Panc1 (cell line): ENCODE data around the gene MACF1. TPM values are rescaled to one million over a fixed set of nuclear protein-coding genes. Genes with fewer than 3 reads are reported as not detected.

Experiments
- ATAC-seq: fragments of 200-7000 bp; cut with Tn5 transposase; 2 replicates; pipeline ENCODE4 v1.9.1; 2020; ENCODE audit warnings: mild to moderate bottlenecking, moderate library complexity
- BruUV-seq: library from RNA; stranded (reverse); fragments of 400-500 nt; replicated peaks from 2 replicates; lab custom pipeline; 2021; lab: Mats Ljungman, UMichigan
- CTCF ChIA-PET: fragments of 300-600 bp; sonication (Branson Sonifier 250); formaldehyde crosslinking; loops from one replicate; lab custom pipeline; 2022; ENCODE audit warnings: antibody characterized with exemption; lab: Charles Lee
- POLR2A ChIA-PET: fragments of 300-600 bp; sonication (Branson Sonifier 250); formaldehyde crosslinking; loops from one replicate; lab custom pipeline; 2022; ENCODE audit warnings: antibody characterized with exemption; lab: Charles Lee
- DNase-seq: peaks from one replicate; pipeline ENCODE4 v3.0.0-alpha.2; 2010; ENCODE audit warnings: low read depth, low spot score
- H3K27ac ChIP-seq: 2 replicates; pipeline ENCODE4 v1.5.1; 2011; ENCODE audit warnings: mild to moderate bottlenecking, low read length, inconsistent platforms
- H3K27me3 ChIP-seq: fragments of 200-500 bp; sonication (Bioruptor generic); 2 replicates; pipeline ENCODE4 v1.6.0; 2014; ENCODE audit warnings: low read length, inconsistent platforms; ENCODE audit not compliant: control insufficient read depth, insufficient read depth
- H3K36me3 ChIP-seq: fragments of 200-500 bp; sonication (Bioruptor generic); 2 replicates; pipeline ENCODE4 v1.5.1; 2014; ENCODE audit warnings: inconsistent platforms, mild to moderate bottlenecking, low read length, moderate library complexity; ENCODE audit not compliant: control insufficient read depth, insufficient read depth
- H3K4me1 ChIP-seq: 2 replicates; pipeline ENCODE4 v1.5.1; 2011; ENCODE audit warnings: inconsistent platforms, mild to moderate bottlenecking, low read length, moderate library complexity; ENCODE audit not compliant: control insufficient read depth, insufficient read depth
- H3K4me3 ChIP-seq, 2 experiments: 2 replicates each; pipeline ENCODE4 v1.5.1; 2011 to 2012; ENCODE audit warnings: low read depth in 2 of 2, low read length in 2 of 2, mild to moderate bottlenecking in 2 of 2, inconsistent platforms in 1 of 2, moderate library complexity in 1 of 2
- H3K9me3 ChIP-seq: fragments of 200-500 bp; sonication (Bioruptor generic); 2 replicates; pipeline ENCODE4 v1.5.1; 2014; ENCODE audit warnings: low read depth, mild to moderate bottlenecking, inconsistent platforms, low read length, moderate library complexity; ENCODE audit not compliant: control insufficient read depth, insufficient read depth
- CTCF ChIP-seq: fragments of 450-650 bp; IDR thresholded peaks from 2 replicates; pipeline ENCODE4 v1.5.1; 2017; ENCODE audit warnings: mild to moderate bottlenecking
- POLR2AphosphoS5 ChIP-seq: IDR thresholded peaks from 2 replicates; pipeline ENCODE4 v1.6.1; 2012; ENCODE audit warnings: mild to moderate bottlenecking, low read depth, low read length, moderate library complexity
- REST ChIP-seq, 2 experiments: IDR thresholded peaks; 2 replicates each; pipeline ENCODE4 v1.6.1; 2011 to 2012; ENCODE audit warnings: low read depth in 2 of 2, control low read depth in 1 of 2, low read length in 1 of 2, mild to moderate bottlenecking in 1 of 2, moderate library complexity in 1 of 2; ENCODE audit not compliant: insufficient read depth in 1 of 2
- SIN3A ChIP-seq: IDR thresholded peaks from 2 replicates; pipeline ENCODE4 v1.6.1; 2012; ENCODE audit warnings: low read depth, mild to moderate bottlenecking, low read length, moderate library complexity, borderline replicate concordance; ENCODE audit not compliant: insufficient read depth
- TCF7L2 ChIP-seq: IDR thresholded peaks from 2 replicates; pipeline ENCODE4 v1.6.1; 2011; ENCODE audit warnings: mild to moderate bottlenecking, low read depth, low read length, inconsistent platforms
- in situ Hi-C: cut with HindIII; loops from 2 replicates; pipeline ENCODE4 v1.10.0; 2016; ENCODE audit warnings: low sequenced_read_pairs, low pct_unique_long_range_greater_than_20kb
- intact Hi-C: fragments of 100-400 bp; cut with micrococcal nuclease; formaldehyde crosslinking; loops from one replicate; pipeline ENCODE4 v1.10.0; 2022; ENCODE audit not compliant: unreplicated experiment
- total RNA-seq: library from RNA; stranded (reverse); gene quantifications from one replicate; pipeline ENCODE4 v1.2.1, GENCODE V29; 2021; ENCODE audit not compliant: unreplicated experiment

Gene MACF1
- total RNA-seq, 1 experiment from 2014 or later, result 413 TPM

DNA sequence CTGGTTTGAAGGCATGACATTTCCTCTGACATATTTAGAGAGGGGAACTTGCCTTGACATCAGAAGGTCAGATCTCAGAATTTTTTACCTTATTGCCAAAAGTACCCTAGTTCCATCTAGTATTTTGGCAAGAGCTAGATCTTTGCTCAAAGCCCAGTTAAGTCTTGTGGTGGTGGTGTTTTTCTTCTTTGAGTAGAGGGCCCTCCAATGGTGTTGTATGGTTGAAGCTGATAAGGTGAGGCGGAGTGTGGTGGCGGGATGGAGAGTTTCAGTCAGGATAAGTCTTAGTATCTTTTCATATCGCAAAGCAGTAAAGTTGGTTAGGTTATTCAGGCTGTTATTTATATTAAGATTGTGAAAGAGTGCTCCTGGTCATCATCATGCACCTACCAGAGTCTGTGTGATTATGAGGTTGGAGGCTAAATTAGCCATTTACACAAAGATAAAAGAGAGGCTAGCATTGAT, 20.1 kb upstream of the MACF1 start:
- ChIA-PET CTCF (no interaction called here), POLR2A (interaction anchor here (0.6 to 0.7 kb wide), 2 partner anchors 71 to 226 kb away, joined by 3 read pairs; no protein-coding TSS in a partner anchor)
- no peaks in the 10 kb centered on the region for H3K36me3 ChIP-seq
- intact Hi-C loops (no loop called here), in situ Hi-C loops (no loop called here)
- H3K4me1 ChIP-seq, result peaks cover 66% of the 10 kb centered on the region
- ATAC-seq (no peak), DNase-seq (no peak)
- BruUV-seq, result no TSS peak
- no peak for TF ChIP-seq TCF7L2
- TF ChIP-seq SIN3A, result no peak
- TF ChIP-seq REST (IDR thresholded peaks at IDR 0.05; ENCODE audit: insufficient read depth in 1 of 2, low read depth in 2 of 2, low read length in 1 of 2), result no peak
- TF ChIP-seq CTCF, result no peak
- no peak for TF ChIP-seq POLR2AphosphoS5
- H3K4me3 ChIP-seq, result no peak overlapping the region
- no peaks in the 10 kb centered on the region for H3K27me3 ChIP-seq
- no peaks in the 10 kb centered on the region; the same call in 1 of the 2 replicates for H3K9me3 ChIP-seq
- H3K27ac ChIP-seq, result peak overlapping the region; percentile 97

- peaks cover 91% of the 10 kb centered on the region for H3K4me1 ChIP-seq
- H3K36me3 ChIP-seq, result no peaks in the 10 kb centered on the region
- H3K27ac ChIP-seq, result peak overlapping the region; percentile 97
- no peaks in the 10 kb centered on the region; the same call in 1 of the 2 replicates for H3K9me3 ChIP-seq
- in situ Hi-C loops, result no loop called here
- no TSS peak for BruUV-seq
- H3K27me3 ChIP-seq, result no peaks in the 10 kb centered on the region
- TF ChIP-seq REST (IDR thresholded peaks at IDR 0.05; ENCODE audit: insufficient read depth in 1 of 2, low read depth in 2 of 2, low read length in 1 of 2) (no peak), CTCF (no peak), SIN3A (no peak)
- POLR2A ChIA-PET, result interaction anchor here (0.6 to 0.7 kb wide), 3 partner anchors 71 to 268 kb away, joined by 9 to 12 read pairs (median 9); no protein-coding TSS in a partner anchor
- intact Hi-C loops, result no loop called here
- H3K4me3 ChIP-seq, result no peak overlapping the region
- DNase-seq, result no peak
- no peak for ATAC-seq
- CTCF ChIA-PET, result interaction anchor here (1.4 kb wide), 1 partner anchor 10 kb away, joined by 3 read pairs; no protein-coding TSS in a partner anchor
Measured at GRCh38 chr1:39187275-39188046, 17.0 kb upstream of the MACF1 start.
